ENCODE data around the gene ST8SIA5.
"Not testable (repeated sequence)": the region's sequence is repeated elsewhere in the genome, so short reads cannot be mapped to it uniquely, and the experiment has no call there.

The ST8SIA5 gene

GRCh38 chr18:46756559-46757201 lies at the start of gene ST8SIA5:
Gene ST8SIA5 (minus strand): TSS chr18:46757053. CDS start chr18:46756508, 545 bp downstream.
- no peak for DNase-seq (ENCODE audit: low read depth in 2 of 2)

- DNase-seq (ENCODE audit: low read depth in 2 of 2) = not testable (repeated sequence)
Measured at GRCh38 chr18:46795945-46796344, 39.1 kb upstream of the ST8SIA5 start.

- no peak for DNase-seq (ENCODE audit: low read depth in 2 of 2)
Measured at GRCh38 chr18:46794607-46795006, 37.8 kb upstream of the ST8SIA5 start.

- DNase-seq (ENCODE audit: low read depth in 2 of 2) = no peak
Measured at GRCh38 chr18:46793565-46793964, 36.7 kb upstream of the ST8SIA5 start.

- no peak for DNase-seq (ENCODE audit: low read depth in 2 of 2)
Measured at GRCh38 chr18:46789088-46789487, 32.2 kb upstream of the ST8SIA5 start.

- DNase-seq (ENCODE audit: low read depth in 2 of 2) = no peak
Measured at GRCh38 chr18:46787674-46788073, 30.8 kb upstream of the ST8SIA5 start.

- no peak for DNase-seq (ENCODE audit: low read depth in 2 of 2)
Measured at GRCh38 chr18:46772357-46772756, 15.5 kb upstream of the ST8SIA5 start.

- DNase-seq (ENCODE audit: low read depth in 2 of 2) = no peak
Measured at GRCh38 chr18:46771141-46771540, 14.3 kb upstream of the ST8SIA5 start.

- DNase-seq (ENCODE audit: low read depth in 2 of 2) = no peak
Measured at GRCh38 chr18:46770708-46771107, 13.9 kb upstream of the ST8SIA5 start.

- DNase-seq (ENCODE audit: low read depth in 2 of 2) = no peak
Measured at GRCh38 chr18:46768166-46768921, 11.5 kb upstream of the ST8SIA5 start.

- no peak for DNase-seq (ENCODE audit: low read depth in 2 of 2)
Measured at GRCh38 chr18:46767217-46767616, 10.4 kb upstream of the ST8SIA5 start.

GRCh38 chr18:46764586-46764985 lies 7.7 kb upstream of the ST8SIA5 start:
- DNase-seq (ENCODE audit: low read depth in 2 of 2) = no peak

GRCh38 chr18:46761059-46761769 lies 4.4 kb upstream of the ST8SIA5 start:
- DNase-seq (ENCODE audit: low read depth in 2 of 2) = no peak

GRCh38 chr18:46759890-46760289 lies 3.0 kb upstream of the ST8SIA5 start:
- no peak for DNase-seq (ENCODE audit: low read depth in 2 of 2)

GRCh38 chr18:46756025-46756558 lies 761 bp downstream of the ST8SIA5 start:
- no peak for DNase-seq (ENCODE audit: low read depth in 2 of 2)

GRCh38 chr18:46755315-46756024 lies 1.4 kb downstream of the ST8SIA5 start:
- DNase-seq (ENCODE audit: low read depth in 2 of 2) = no peak

- no peak for DNase-seq (ENCODE audit: low read depth in 2 of 2)
Measured at GRCh38 chr18:46754661-46755292, 2.1 kb downstream of the ST8SIA5 start.

GRCh38 chr18:46754188-46754587 lies 2.7 kb downstream of the ST8SIA5 start:
- DNase-seq (ENCODE audit: low read depth in 2 of 2) = no peak

GRCh38 chr18:46751882-46752281 lies 5.0 kb downstream of the ST8SIA5 start:
- DNase-seq (ENCODE audit: low read depth in 2 of 2) = no peak

- no peak for DNase-seq (ENCODE audit: low read depth in 2 of 2)
Measured at GRCh38 chr18:46750626-46751025, 6.2 kb downstream of the ST8SIA5 start.

- no peak for DNase-seq (ENCODE audit: low read depth in 2 of 2)
Measured at GRCh38 chr18:46748466-46748865, 8.4 kb downstream of the ST8SIA5 start.

Data from fibroblast of skin of left biceps (primary cell).